HepG2 (cell line): ENCODE results near the gene CLDN10. TPM values are rescaled to one million over a fixed set of nuclear protein-coding genes. Genes with fewer than 3 reads are reported as not detected.

ENCODE experiments used
- ATAC-seq: fragments of 200-7000 bp; cut with Tn5 transposase; 3 replicates; pipeline ENCODE4 v1.9.1; 2020; ENCODE audit warnings: mild to moderate bottlenecking, moderate library complexity
- BruUV-seq: library from RNA; stranded (reverse); fragments of 400-500 nt; replicated peaks from 2 replicates; lab custom pipeline; 2021; lab: Mats Ljungman, UMichigan
- CTCF ChIA-PET: fragments of 300-600 bp; formaldehyde crosslinking; extraction: SDS; loops from one replicate; lab custom pipeline; 2021; ENCODE audit warnings: low total read pairs, inconsistent platforms, low intra/inter-chr PET ratio; lab: Yijun Ruan, JAX
- POLR2A ChIA-PET: fragments of 350-600 bp; sonication (Branson Sonifier 250); formaldehyde crosslinking; loops from one replicate; lab custom pipeline; 2020; ENCODE audit warnings: antibody characterized with exemption, inconsistent platforms; lab: Yijun Ruan, JAX
- DNase-seq: peaks from one replicate; pipeline ENCODE4 v3.0.0-alpha.2; 2015; ENCODE audit warnings: low spot score
- FAIRE-seq: peaks from 3 replicates; lab custom pipeline; 2011; peaks lifted over from hg19 to GRCh38; lab: Jason Lieb, UNC
- H2AFZ ChIP-seq: one replicate; pipeline ENCODE4 v1.6.1; 2011; ENCODE audit warnings: low read length, inconsistent platforms
- H3K27ac ChIP-seq: fragments of 300-600 bp; 3 replicates; pipeline ENCODE4 v1.8.0; 2011; ENCODE audit warnings: mixed run types, mild to moderate bottlenecking, mixed read lengths, low read length, inconsistent platforms; ENCODE audit not compliant: insufficient read depth; ENCODE audit errors: extremely low read length
- H3K27me3 ChIP-seq, 2 experiments: fragments of 200-600 bp in 1 of 2; 2 replicates in 1 of 2; 3 replicates in 1 of 2; pipeline versions ENCODE4 v1.6.0 to v1.8.0; 2011; ENCODE audit warnings: low read length in 2 of 2, mild to moderate bottlenecking in 2 of 2, moderate library complexity in 2 of 2, inconsistent platforms in 1 of 2; ENCODE audit not compliant: insufficient read depth in 2 of 2, control insufficient read depth in 1 of 2
- H3K36me3 ChIP-seq, 2 experiments: fragments of 200-600 bp in 1 of 2; replicated peaks in 1 of 2; 2 replicates in 1 of 2; 3 replicates in 1 of 2; pipeline versions ENCODE4 v1.5.1 to v1.8.0; 2011; ENCODE audit warnings: low read length in 2 of 2, inconsistent platforms in 1 of 2; ENCODE audit not compliant: insufficient read depth in 2 of 2, control insufficient read depth in 1 of 2
- H3K4me1 ChIP-seq: 2 replicates; pipeline ENCODE4 v1.5.1; 2012; ENCODE audit warnings: low read length, inconsistent platforms; ENCODE audit not compliant: insufficient read depth
- H3K4me2 ChIP-seq: 2 replicates; pipeline ENCODE4 v1.6.0; 2011; ENCODE audit warnings: low read depth, low read length, inconsistent platforms
- H3K4me3 ChIP-seq, 3 experiments: fragments of 200-600 bp in 1 of 3; sonication (generic), shearing (Covaris generic) in 1 of 3; replicated peaks in 1 of 3; 2 replicates each; pipeline ENCODE4 v1.5.1; 2011 to 2016; ENCODE audit warnings: low read length in 3 of 3, inconsistent platforms in 2 of 3, low read depth in 2 of 3, mild to moderate bottlenecking in 2 of 3, control low read depth in 1 of 3, mixed read lengths in 1 of 3; ENCODE audit not compliant: insufficient read depth in 1 of 3
- H3K79me2 ChIP-seq: one replicate; pipeline ENCODE4 v1.6.1; 2011; ENCODE audit warnings: low read length, inconsistent platforms; ENCODE audit not compliant: insufficient read depth
- H3K9ac ChIP-seq: 2 replicates; pipeline ENCODE4 v1.6.0; 2011; ENCODE audit warnings: mild to moderate bottlenecking, low read depth, low read length, inconsistent platforms; ENCODE audit not compliant: insufficient read depth
- H3K9me3 ChIP-seq: 2 replicates; pipeline ENCODE4 v1.5.1; 2012; ENCODE audit warnings: mild to moderate bottlenecking, low read length
- H4K20me1 ChIP-seq: 2 replicates; pipeline ENCODE4 v1.6.0; 2011; ENCODE audit warnings: inconsistent platforms, mild to moderate bottlenecking, low read length, moderate library complexity; ENCODE audit not compliant: insufficient read depth
- BHLHE40 ChIP-seq: IDR thresholded peaks from 2 replicates; pipeline ENCODE4 v1.6.1; 2011; ENCODE audit warnings: low read length, improper control_type of control experiment
- CBFB ChIP-seq: sonication (generic); formaldehyde crosslinking; IDR thresholded peaks from 2 replicates; pipeline ENCODE4 v1.4.0; 2020; ENCODE audit warnings: missing genetic modification reagents
- FOXO4 ChIP-seq: sonication (generic); formaldehyde crosslinking; conservative IDR thresholded peaks from 2 replicates; pipeline ENCODE4 v1.8.1; 2023; ENCODE audit warnings: missing genetic modification reagents
- NR2C2 ChIP-seq: sonication (generic); formaldehyde crosslinking; IDR thresholded peaks from 2 replicates; pipeline ENCODE4 v1.4.0; 2020; ENCODE audit warnings: missing genetic modification reagents, mild to moderate bottlenecking, moderate library complexity, borderline replicate concordance
- PLRG1 ChIP-seq: fragments of 450-650 bp; conservative IDR thresholded peaks from 2 replicates; pipeline ENCODE4 v1.6.1; 2016
- RNF2 ChIP-seq: fragments of 450-650 bp; conservative IDR thresholded peaks from 2 replicates; pipeline ENCODE4 v1.6.1; 2016; ENCODE audit warnings: low read depth
- SCMH1 ChIP-seq: sonication (generic); formaldehyde crosslinking; IDR thresholded peaks from 2 replicates; pipeline ENCODE4 v1.9.0; 2021; ENCODE audit warnings: missing genetic modification reagents, mild to moderate bottlenecking, borderline replicate concordance
- SP4 ChIP-seq: sonication (generic); formaldehyde crosslinking; IDR thresholded peaks from 2 replicates; pipeline ENCODE4 v1.8.1; 2023; ENCODE audit warnings: mild to moderate bottlenecking, missing genetic modification reagents
- TEAD3 ChIP-seq: optimal IDR thresholded peaks from 2 replicates; pipeline ENCODE3; 2016; ENCODE audit warnings: borderline replicate concordance
- THAP7 ChIP-seq: sonication (generic); formaldehyde crosslinking; IDR thresholded peaks from 2 replicates; pipeline ENCODE4 v1.8.1; 2023; ENCODE audit warnings: mild to moderate bottlenecking, missing genetic modification reagents
- ZBTB1 ChIP-seq: sonication (generic); formaldehyde crosslinking; IDR thresholded peaks from 2 replicates; pipeline ENCODE4 v1.4.0; 2020; ENCODE audit warnings: missing genetic modification reagents, borderline replicate concordance
- ZNF253 ChIP-seq: sonication (generic); formaldehyde crosslinking; IDR thresholded peaks from 2 replicates; pipeline ENCODE4 v1.8.0; 2022; ENCODE audit warnings: mild to moderate bottlenecking, missing genetic modification reagents, borderline replicate concordance
- ZNF577 ChIP-seq: sonication (generic); formaldehyde crosslinking; IDR thresholded peaks from 2 replicates; pipeline ENCODE4 v1.4.0; 2020; ENCODE audit warnings: mild to moderate bottlenecking, low read depth, missing genetic modification reagents, borderline replicate concordance
- ZNF646 ChIP-seq: sonication (generic); formaldehyde crosslinking; IDR thresholded peaks from 2 replicates; pipeline ENCODE4 v1.9.0; 2021; ENCODE audit warnings: mild to moderate bottlenecking, missing genetic modification reagents
- ZSCAN31 ChIP-seq: sonication (generic); formaldehyde crosslinking; IDR thresholded peaks from 2 replicates; pipeline ENCODE4 v1.5.0; 2020; ENCODE audit warnings: low read depth, mild to moderate bottlenecking, missing genetic modification reagents
- WGBS: methylation state at CpG from one replicate; pipeline ENCODE4 v1.1.6; 2017; ENCODE audit warnings: low lambda C conversion rate; 5-methylcytosine and 5-hydroxymethylcytosine counted together
- in situ Hi-C: cut with HindIII; loops from 2 replicates; pipeline ENCODE4 v1.10.0; 2017; ENCODE audit warnings: low pct_unique_long_range_greater_than_20kb; ENCODE audit not compliant: extremely low pct_ligation_motif_present
- intact Hi-C: fragments of 100-400 bp; cut with micrococcal nuclease; formaldehyde crosslinking; loops from one replicate; pipeline ENCODE4 v1.10.0; 2022; ENCODE audit not compliant: unreplicated experiment
- polyA plus RNA-seq, 8 experiments: library from polyadenylated mRNA; depleted of rRNA in 3 of 8; stranded (reverse) in 7 of 8; unstranded in 1 of 8; fragments of >200 nt; fragmentation: Illumina TruSeq in 4 of 8; extraction: Trizol in 4 of 8; gene quantifications; 2 replicates each; pipeline versions ENCODE4 v1.2.1 to v1.2.3, GENCODE V29; 2011 to 2016; ENCODE audit warnings: low read depth in 4 of 8, missing spikeins in 1 of 8, mixed read lengths in 1 of 8; ENCODE audit not compliant: insufficient read depth in 1 of 8
- total RNA-seq, 5 experiments: library from RNA; depleted of rRNA; stranded (reverse); fragments of >200 nt; fragmentation: Illumina TruSeq; extraction: Trizol; gene quantifications; 2 replicates each; pipeline ENCODE4 v1.2.3, GENCODE V29; 2016; ENCODE audit warnings: low read depth in 1 of 5
- TF ChIP-seq, protein P1 (sequence below): IDR thresholded peaks from 2 replicates; pipeline ENCODE4 v1.6.1; 2016; ENCODE audit warnings: missing biosample characterization, missing genetic modification reagents, low read depth

CLDN10 gene
- total and polyA plus RNA-seq, 2 of the 13 experiments (the other 11 are each of a cell fraction or from before 2014, with no cell fraction given), result not detected

DNA sequence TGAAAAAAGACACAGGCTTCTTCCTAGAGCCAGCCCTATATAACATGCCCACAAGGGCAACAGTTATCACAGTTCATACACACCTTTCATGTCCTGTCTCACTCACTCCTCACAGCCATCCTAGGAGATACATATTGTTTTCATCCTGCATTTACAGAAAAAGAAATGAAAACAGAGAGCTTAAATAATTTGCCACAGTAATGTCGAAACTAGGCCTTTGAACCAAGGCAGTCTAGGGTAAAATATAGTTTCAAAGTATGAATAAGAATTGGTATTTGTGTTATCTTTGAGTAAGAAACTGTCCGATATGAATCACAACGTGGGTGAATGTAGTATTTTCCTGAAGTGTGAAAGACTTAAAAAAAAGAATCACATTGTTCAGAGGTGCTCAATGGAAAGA, 26.8 kb downstream of the CLDN10 start:
- POLR2A ChIA-PET, result no interaction called here
- intact Hi-C loops (no loop called here), in situ Hi-C loops (no loop called here)
- no peaks in the 10 kb centered on the region for H3K9me3 ChIP-seq
- H3K4me1 ChIP-seq, result no peaks in the 10 kb centered on the region
- H2AFZ ChIP-seq, result no peak overlapping the region
- 93% methylated on average over 3 of the region's 3 CpGs for WGBS
- H3K4me3 ChIP-seq, result no peak overlapping the region
- no peaks in the 10 kb centered on the region for H3K27me3 ChIP-seq
- CTCF ChIA-PET, result no interaction called here
- H3K36me3 ChIP-seq, result peaks cover 3 to 29% of the 10 kb centered on the region in 2 experiments; a peak in 2 of 5 replicates
- no peak overlapping the region for H3K4me2 ChIP-seq
- DNase-seq (no peak), ATAC-seq (no peak), FAIRE-seq (no peak)
- no peaks in the 10 kb centered on the region for H4K20me1 ChIP-seq
- no TSS peak for BruUV-seq
- no peak overlapping the region for H3K27ac ChIP-seq
- no peak overlapping the region for H3K9ac ChIP-seq
- H3K79me2 ChIP-seq, result no peaks in the 10 kb centered on the region
- TF ChIP-seq ZNF253 (CRISPR knock-in tag), result no peak
- TF ChIP-seq ZNF577 (CRISPR knock-in tag), result no peak
- no peak for TF ChIP-seq ZNF646 (CRISPR knock-in tag)
- TF ChIP-seq NR2C2 (CRISPR knock-in tag), result no peak
- TF ChIP-seq ZBTB1 (CRISPR knock-in tag), result no peak
- TF ChIP-seq THAP7 (CRISPR knock-in tag), result no peak
- no peak for TF ChIP-seq FOXO4 (CRISPR knock-in tag)
- no peak for TF ChIP-seq CBFB (CRISPR knock-in tag)
- no peak for TF ChIP-seq BHLHE40
- TF ChIP-seq PLRG1, result no peak
- TF ChIP-seq TEAD3 (CRISPR knock-in tag), result no peak
- TF ChIP-seq, protein P1, sequence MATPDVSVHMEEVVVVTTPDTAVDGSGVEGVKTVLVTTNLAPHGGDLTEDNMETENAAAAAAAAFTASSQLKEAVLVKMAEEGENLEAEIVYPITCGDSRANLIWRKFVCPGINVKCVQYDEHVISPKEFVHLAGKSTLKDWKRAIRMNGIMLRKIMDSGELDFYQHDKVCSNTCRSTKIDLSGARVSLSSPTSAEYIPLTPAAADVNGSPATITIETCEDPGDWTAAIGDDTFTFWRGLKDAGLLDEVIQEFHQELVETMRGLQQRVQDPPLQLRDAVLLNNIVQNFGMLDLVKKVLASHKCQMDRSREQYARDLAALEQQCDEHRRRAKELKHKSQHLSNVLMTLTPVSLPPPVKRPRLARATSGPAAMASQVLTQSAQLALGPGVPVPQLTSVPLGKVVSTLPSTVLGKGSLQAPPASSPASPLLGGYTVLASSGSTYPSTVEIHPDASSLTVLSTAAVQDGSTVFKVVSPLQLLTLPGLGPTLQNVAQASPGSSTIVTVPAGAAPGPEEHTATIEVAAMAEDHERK (CRISPR knock-in tag), result no peak
- no peak for TF ChIP-seq SCMH1 (CRISPR knock-in tag)
- no peak for TF ChIP-seq ZSCAN31 (CRISPR knock-in tag)
- no peak for TF ChIP-seq SP4
- TF ChIP-seq RNF2, result no peak
